NCI-H1694 treated with DMSO at 0.1 percent for 48 hours (cell line): Measurements from ENCODE around the gene PKIG.
"Not testable (repeated sequence)": the region's sequence is repeated elsewhere in the genome, so short reads cannot be mapped to it uniquely, and the experiment has no call there.

Experiments used
- DNase-seq: peaks from one replicate; lab custom pipeline; 2025; lab: John Stamatoyannopoulos, UW

PKIG gene

DNA sequence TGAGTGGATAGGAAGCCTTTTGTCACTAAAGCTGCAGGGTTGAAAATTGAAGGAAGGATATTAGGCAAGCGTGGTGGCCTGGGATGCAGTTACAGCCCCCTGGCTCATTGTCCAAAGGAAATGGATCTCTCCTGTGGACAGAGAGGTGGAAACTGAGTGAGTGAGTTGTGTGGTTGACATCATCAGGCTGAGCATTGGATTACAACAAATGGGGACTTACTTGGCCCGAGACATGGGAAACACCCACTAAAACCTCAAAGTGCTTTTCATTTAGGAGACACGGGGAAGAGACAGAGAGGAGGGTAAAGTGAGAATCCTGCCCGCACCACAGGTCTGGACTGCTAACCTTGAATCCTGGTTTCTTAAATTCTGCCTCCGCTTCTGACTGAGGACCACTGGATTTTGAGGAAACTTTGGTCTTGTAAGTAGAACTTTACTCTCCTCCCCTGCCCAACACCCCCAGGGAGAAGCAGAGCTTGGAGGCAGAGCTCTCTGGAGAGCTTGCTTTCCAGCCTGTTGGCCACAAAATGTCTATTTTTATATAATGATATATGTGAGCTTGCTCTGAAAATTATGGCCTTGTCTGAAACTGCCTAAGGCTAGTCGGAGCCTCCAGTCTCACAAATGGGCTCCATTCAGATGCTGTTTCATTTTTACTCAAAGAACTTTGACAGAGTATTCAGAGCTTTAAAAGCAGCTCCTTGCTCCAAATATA lies at the start of gene PKIG:
PKIG (plus strand) TSS at position 269 of the 715 bp plus-strand sequence. CDS start 31,978 bp downstream, outside the sequence.
- DNase-seq = no peak

DNA sequence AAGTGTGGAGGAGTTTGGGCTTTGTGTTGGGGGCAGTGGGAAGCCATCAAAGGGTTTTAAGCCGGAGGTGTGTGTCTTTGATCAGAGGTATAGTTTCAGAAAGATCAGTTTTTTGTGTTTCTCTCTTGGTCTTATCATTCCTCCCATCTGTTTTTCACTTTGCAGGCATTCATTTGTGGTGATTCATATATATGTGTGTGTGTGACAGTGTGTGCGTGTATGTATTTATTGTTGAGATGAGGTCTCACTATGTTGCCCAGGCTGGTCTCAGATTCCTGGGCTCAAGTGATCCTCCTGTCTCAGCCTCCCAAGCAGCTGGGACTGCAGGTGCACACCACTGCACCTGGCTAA lies 49.4 kb upstream of the PKIG start:
- no peak for DNase-seq

DNA sequence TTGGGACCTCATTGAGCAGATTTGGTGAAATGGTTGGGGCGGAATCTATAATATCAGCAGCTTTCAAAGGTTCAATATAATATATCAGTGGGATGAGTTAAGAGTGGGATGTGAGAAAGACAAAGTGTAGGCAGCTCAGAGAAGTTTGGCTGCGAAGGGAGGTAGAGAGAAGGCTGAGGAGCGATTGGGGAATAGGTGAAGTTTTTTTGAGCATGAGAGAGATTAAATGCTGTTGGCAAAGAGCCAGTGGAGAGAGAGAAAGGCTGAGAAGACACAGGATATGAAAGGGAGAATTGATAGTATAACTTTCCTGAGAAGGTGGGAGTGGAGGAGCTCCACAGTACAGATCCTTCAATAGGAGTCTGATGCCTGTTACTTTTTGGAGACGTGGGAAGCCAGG lies 48.5 kb upstream of the PKIG start:
- no peak for DNase-seq

DNA sequence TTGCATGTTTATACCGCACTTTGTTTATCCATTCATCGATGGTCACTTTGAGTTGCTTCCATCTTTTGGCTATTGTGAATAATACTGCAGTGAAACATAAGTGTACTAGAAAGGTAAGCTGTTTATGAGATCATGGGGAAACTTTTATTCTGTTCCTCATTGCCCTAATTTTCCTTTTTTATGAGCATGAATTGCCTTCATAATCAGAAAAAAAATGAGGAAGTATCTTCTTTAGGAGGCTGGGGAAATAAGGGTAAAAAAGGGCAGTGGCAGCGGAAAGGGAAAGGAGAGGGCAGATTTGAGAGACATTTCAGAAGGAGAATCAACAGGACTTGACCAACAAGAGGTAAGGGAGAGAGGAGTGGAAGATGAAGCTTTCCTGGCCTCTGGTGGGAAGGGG lies 46.2 kb upstream of the PKIG start:
- DNase-seq = no peak

DNA sequence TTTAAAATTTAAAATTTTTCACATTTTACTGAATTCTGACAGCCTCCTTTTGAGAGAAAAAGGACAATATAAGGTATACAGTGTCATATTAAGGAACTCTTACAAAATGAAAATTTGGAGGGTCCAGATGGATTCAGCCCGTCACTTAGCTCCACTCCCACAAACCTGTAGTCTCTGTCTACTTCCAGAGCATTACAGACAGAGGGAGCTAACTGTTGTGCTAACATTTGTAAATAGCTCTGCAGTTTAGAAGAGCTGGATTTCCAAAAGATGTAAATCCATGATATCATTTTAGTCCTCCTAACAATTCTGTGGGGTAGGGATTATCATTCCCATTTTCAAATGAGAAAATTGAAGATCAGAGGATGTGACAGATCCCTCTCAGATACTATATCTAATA lies 44.4 kb upstream of the PKIG start:
- DNase-seq = no peak

DNA sequence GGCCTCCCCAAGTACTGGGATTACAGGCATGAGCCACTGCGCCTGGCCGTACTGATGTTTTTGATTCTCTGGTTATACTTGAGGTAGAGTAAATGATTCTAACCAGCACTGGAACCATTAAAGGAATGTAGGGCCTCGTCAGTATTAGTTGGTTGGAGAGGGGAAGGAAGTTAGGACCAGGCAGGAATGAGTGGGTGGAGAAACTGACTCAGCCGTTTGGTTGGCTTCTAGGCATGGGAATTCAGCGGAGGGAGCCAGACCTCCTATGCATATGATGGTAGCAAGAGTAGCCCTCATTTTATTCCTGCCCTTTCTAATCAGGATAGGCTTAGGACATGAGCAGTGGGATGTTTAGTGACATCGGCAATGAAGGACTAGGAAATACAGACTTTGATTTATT lies 41.5 kb upstream of the PKIG start:
- no peak for DNase-seq

DNA sequence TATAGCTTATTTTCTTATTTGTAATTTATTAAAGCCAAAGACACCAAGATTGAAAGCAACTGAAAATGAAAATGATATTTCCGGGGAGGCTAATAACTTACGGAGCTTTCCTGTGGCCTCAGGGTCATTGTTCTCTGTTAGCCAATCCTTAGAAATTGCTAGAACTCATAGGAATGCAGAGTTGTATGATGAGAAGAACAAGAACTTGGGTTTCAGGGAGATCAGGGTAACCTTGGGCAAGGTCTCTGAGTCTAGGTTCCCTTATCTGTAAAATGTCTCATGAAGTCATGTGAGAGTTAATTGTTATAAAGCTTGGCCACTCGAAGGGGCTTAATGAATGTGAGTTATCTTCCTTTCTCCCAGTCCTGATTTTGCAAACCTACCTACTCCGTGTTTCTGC lies 40.4 kb upstream of the PKIG start:
- DNase-seq = no peak

DNA sequence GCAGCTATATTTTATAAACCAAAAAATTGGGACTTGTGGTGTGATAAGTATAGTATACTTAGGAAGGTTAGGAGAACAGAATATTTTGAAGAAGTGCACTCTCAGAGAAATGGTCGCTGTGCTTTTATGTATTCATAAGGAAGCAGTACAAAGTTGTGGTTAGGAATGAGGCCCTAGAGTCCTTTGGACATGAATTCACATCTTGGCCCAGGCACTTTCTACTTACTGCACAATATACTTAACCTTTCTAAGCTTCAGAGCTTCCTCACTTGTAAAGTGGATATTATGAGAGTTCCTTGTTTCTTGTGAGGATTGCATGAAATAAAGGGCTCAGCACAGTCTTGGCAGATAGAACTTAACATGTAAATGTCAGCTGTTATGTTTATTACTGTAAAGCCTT lies 39.5 kb upstream of the PKIG start:
- DNase-seq = no peak

DNA sequence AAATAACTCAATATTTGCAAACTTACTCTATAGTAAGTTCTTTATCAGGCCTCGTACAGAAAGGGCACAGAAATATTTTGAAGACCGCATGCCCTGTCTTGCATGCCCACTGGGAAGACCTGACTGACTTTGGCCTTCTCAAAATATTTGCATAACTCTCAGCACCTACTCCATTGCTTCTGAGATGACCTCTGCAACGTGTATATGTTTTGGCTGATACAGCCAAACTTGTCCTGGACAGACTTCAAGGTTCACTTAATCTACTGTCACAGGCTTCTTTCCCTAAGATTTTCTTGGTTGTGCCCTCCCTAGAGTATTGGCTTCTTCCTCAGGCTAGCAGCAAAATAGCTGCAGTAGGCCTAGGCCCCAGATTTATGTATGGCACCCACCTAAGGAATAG lies 39.0 kb upstream of the PKIG start:
- no peak for DNase-seq

DNA sequence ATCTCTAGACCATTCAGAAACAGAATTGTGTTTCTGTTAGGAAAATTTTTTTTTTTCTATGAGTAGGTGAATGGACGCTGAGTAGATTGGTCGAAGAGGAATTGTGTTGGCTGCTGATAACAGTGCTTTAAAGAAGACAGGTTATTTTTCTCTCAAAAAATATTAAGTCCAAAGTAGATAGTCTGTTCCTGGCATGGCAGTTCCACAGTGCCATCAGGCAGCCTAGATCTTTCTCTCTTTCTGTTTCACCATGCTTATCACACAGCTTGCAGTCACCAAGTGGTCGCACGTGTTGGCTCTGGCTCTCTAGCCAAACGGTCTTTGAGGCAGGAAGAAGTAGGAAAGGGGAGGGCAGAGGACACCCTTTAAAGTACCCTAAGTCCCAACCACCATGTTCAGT lies 38.1 kb upstream of the PKIG start:
- no peak for DNase-seq

DNA sequence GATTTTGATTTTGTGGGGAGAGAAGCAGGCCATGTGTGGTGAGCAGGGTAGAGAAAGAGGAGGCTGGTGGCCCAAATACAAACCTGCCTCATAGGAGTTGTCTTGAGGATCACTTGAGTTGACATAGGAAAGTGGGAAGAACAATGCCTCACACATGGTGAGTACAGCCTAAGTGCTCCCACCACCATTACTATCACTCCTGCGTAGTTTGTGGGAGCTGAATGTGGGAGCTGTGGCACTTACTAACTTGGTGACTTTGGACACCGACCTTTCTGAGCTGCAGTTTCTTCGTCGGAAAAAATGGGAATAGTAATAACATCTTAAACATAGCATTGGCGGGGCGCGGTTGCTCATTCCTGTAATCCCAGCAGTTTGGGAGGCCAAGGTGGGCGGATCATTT lies 35.0 kb upstream of the PKIG start:
- no peak for DNase-seq

DNA sequence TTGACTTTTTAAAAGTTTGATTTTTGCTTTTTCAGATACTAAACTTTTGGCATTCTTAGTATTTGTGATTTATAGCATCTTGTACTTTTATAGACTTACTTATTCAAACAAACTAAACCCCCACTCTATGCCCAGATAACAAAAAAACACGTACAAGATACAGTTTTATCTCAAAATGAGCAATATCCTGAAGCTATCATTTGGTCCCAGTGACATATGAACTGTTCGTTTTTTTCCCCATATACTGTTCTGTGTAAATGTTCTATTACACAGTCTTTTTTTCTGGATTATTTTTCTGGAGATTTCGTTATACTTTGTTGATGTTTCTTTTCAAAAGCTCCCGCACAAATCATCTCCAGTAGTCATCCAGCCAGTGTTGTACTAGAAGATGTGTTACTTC lies 33.3 kb upstream of the PKIG start:
- DNase-seq = no peak

DNA sequence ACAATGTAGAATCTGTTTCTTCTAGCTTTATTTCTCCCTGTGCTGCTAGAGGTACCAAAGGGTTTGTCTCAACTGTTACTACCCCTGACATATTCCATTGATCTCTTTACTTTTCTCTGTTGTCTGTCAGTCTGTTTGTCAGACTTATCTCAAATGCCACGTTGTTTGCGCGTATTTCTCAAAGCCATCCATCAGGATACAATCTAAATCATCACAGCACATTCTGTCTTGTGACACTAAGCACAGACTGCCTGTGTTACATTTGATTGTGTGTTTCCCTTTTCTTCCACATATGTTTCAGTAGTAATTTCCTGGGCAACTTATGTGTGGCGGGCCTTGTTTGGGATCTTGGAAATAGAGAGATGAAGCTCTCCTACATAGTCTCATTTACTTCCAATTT lies 30.3 kb upstream of the PKIG start:
- no peak for DNase-seq

DNA sequence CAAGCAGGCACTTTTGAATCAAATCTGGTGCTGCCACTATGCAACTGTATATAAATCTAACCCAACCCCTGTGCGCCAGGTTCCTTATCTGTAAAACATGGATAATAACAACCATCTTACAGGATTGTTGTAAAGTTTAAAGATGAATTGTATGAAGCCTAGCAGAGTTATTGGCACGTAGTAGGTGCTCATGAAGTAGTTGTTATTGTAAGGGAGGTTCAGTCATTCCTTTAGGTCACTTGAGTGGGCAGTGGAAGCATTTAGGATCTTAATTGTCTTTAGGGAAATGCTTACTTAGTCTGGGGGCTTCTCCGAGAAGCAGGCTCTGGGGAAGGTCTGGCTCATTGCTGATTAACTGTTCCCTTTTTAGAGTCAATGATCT lies 29.8 kb upstream of the PKIG start:
- DNase-seq = no peak

DNA sequence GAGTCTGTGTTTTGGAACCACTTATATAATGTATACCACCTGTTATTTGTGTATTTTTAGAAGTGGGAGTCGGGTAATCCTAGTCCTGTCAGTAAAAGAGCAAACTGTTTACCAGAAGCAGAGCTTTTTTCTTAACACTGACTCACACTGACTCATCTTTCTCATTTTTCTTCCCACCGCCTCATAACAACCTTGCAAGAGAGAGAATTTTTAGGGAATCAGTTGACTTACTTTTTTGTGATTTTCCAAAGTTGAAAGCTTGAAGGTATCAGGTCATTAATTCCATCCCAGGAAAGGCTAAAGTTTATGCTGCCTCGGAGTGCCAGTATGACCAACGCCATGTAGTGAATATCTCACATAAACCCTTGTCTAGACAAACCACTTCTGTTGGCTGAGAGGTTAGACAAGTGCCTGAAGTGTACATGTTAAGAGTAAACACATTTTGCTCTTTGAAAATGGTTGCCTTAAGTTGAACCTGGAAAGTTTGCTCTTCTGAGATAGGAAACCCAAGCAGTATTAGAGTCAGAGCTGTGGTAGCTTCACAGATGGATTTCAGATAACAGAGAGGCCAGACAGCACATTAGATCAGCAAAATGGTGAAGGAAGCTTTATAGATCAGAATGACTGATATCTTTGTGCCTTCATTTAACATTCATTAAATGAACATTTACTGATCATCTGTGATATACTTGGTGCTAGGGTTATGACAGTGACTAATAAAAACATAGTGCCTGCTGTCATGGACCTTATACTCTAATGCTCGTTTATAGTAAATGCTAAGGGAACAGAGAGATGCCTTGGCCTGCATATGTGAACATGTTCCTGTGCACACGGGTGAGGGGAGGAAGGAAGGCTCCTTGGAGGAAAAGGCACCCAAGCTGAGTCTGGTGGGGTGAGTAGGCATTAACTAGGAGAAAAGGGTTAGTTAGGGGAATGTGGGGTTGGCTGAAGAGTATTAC lies 29.1 kb upstream of the PKIG start:
- no peak for DNase-seq

DNA sequence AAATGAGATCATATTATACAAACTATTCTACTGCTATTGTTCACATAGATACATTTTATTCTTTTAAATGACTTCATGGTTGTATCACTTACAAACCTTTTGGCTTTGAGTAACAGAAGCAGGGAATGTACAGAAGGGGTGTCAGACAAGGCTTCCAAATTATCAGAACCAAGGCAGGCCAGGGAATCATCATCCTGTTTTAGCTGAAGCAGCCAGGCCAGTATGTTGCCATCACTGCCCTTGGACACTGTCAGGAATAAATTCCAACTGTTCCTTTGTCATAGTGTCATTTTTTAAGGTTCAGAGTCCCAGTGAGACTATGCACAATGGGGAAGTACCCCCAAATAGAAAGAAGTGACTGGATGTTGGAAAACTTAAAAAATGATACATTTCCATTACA lies 23.1 kb upstream of the PKIG start:
- no peak for DNase-seq

DNA sequence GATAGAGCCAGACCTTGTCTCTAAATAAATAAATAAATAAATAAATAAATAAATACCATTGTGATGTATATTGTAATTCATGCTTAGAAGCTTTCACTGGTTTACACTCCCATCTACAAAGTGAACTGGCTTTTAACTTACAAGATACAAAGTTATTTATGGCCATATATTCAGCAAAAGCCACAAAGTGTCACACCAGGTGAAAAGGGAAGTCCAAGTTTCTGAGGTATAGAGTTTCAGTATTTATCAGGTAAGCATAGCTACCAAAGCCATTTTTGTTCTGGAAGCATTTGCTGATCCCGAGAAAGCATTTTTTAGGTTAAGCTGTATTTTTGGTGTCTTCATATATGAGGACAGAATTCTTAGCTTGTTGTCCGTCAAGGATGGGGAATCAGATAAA lies 22.1 kb upstream of the PKIG start:
- DNase-seq = no peak

DNA sequence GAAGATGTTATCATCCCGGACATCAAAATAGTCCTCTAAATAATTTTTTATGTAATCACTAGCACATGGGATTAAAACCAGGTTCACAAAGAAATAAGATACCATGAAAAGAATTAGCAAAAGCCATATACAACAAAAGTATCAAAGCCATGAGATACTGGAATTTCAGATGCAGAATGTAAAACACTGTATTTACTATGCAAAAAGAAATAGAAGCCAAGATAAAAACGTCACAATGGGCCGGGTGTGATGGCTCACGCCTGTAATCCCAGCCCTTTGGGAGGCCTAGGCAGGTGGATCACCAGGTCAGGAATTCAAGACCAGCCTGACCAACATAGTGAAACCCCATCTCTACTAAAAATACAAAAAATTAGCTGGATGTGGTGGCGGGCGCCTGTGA lies 21.6 kb upstream of the PKIG start:
- not testable (repeated sequence) for DNase-seq

DNA sequence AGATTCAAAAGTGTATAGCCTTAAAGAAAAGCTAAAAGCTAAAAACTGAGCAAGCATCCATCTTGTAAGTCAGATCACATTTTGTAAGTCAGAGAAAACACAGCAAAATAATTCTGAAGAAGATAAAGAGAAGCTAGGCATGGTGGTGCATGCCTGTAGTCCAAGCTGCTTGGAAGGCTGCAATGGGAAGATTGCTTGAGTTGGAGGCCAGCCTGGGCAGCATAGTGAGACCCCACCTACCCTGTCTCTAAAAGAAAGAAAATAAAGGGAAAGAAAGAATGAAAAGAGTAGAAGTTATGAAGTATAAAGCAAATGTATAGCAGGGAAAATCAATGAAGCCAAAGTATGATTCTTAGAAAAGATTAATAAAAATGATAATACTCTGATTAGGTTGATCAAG lies 20.5 kb upstream of the PKIG start:
- DNase-seq = no peak

DNA sequence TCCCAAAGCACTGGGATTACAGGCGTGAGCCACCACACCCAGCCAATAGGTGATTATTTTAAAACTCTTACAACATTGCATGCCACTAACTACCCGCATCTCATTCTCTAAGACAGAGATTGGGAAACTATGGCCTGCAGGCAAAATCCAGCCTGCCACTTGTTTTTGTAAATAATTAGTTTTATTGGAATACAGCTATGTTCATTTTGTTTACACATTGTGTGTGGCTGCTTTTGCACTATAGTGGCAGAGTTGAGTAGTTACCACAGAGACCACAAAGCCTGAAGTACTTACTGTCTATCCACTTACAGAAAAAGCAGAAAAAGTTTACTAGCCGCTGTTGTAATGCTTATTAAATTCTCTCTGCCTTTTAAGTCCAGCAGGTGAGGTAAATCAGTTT lies 16.4 kb upstream of the PKIG start:
- no peak for DNase-seq

DNA sequence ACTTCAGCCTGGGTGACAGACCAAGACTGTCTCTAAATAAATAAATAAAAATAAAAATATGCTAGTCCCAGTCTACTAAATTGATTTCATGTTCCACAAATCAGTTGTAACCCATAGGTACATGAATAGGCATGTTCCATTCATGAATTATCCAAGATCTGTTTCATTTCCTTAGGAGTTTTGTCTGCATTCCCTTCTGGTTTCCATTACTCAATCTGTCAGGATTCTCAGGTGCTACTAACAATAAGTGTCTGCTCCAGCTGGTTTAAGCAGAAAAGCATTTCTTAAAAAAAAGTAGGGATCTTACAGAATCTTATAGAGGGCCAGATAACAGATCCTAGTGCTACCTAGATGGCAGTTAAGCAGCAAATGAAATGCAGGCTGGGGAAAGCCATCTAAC lies 15.6 kb upstream of the PKIG start:
- DNase-seq = no peak

DNA sequence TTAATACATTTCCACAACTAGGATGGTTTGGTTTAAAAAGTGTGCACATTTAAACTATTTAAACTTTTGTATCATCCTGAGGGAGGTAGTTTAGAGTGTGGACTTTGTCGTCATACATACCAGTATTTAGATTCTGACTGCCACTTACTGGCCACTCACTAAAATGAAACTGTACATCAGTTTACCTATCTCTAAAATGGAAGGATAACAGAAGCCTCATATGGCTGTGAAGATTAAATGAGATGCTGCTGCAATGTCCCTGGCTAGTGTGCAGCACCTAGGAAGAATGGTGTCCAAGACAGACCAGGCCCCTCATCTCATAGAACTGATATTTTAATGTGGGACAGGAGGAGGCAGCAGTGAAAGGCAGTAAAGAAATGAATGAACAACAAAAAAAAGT lies 12.0 kb upstream of the PKIG start:
- no peak for DNase-seq

DNA sequence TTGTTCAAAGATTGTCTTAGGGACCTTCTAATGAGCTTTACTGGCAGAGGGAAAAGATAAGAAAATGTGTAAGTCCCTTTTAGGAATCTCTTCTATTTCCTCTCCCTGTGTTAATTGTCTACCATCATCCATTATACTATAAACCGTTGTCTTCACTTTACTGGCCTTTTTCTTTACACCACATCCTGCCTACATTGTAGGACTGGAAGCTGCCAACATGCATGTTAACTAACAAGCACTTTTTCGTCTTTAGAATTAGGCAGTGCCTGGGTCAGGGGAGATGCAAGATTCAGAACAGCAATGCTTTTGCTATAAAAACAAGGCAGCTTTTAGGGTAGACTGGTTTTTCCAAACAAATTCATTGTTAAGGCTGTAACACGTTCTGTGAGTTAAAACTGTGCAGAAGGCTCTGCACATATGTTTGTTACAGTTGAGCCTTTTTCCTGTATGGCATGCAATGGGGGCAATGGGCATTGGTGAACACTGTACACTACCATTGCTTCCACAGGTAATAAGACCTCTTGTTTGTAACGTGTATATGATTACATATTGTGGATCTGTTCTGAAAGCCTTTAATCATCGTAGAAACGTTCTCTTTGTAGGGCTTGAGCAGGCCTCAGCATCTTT lies 10.9 kb upstream of the PKIG start:
- DNase-seq = no peak
